ENCODE results near the gene CCNL2. TPM values are rescaled to one million over a fixed set of nuclear protein-coding genes. Genes with fewer than 3 reads are reported as not detected.

CCNL2 gene
- total RNA-seq, 1 experiment from 2014 or later = 196 TPM

GRCh38 chr1:1357871-1358432 lies 41.2 kb downstream of the CCNL2 start:
- DNase-seq = peak in 1 of 2 experiments; percentile 43
- Histone ChIP-seq H3K4me3 (peak overlapping the region; percentile 52), H3K27ac (peak overlapping the region; percentile 87; the same call in 1 of the 2 replicates), H3K27me3 (no peaks in the 10 kb centered on the region), H3K36me3 (no peaks in the 10 kb centered on the region), H3K4me1 (peaks cover 38% of the 10 kb centered on the region), H3K9me3 (replicated peaks) (no peaks in the 10 kb centered on the region)

DNA sequence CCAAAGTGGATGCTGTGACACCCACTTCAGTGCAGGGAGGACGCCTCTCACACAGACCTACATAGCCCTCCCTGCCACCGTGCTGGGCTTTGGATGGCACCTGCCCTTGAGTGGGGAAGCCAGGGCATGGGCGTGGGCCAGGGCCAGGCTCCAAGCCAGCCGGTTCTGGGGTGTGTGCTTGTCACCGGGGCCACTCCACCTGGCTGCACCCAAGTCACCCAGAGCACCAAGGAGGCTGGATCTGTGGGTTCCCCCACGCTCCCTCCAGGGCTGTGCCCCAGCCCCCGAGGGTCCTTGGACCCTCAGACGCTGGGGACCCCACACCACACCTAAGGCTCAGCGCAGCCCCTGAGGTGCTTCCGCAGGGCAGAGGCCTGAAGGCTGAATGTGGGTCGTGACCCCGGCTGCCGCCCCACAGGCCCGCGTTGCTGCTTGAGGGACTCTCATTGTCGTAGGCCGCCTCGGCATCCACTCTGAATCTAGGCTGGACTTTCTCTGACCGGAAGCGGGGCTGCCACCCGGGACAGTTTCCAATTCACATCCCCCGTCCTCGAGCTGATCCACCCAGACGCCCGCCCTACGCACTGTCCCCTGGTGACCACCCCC lies 42.2 kb downstream of the CCNL2 start:
- H3K36me3 ChIP-seq = no peaks in the 10 kb centered on the region
- no peaks in the 10 kb centered on the region for H3K9me3 ChIP-seq (replicated peaks)
- no peak for DNase-seq
- peaks cover 49% of the 10 kb centered on the region for H3K4me1 ChIP-seq
- H3K4me3 ChIP-seq = peak overlapping the region; percentile 52
- H3K27ac ChIP-seq = no peak overlapping the region
- H3K27me3 ChIP-seq = no peaks in the 10 kb centered on the region

- Histone ChIP-seq H3K27ac (no peak overlapping the region), H3K4me3 (no peak overlapping the region), H3K4me1 (peaks cover 54% of the 10 kb centered on the region), H3K9me3 (replicated peaks) (no peaks in the 10 kb centered on the region), H3K36me3 (no peaks in the 10 kb centered on the region), H3K27me3 (no peaks in the 10 kb centered on the region)
- DNase-seq = no peak
These were observed 42.9 kb downstream of the CCNL2 start for GRCh38 chr1:1356166-1356795.

GRCh38 chr1:1355416-1355815 lies 43.7 kb downstream of the CCNL2 start:
- Histone ChIP-seq H3K9me3 (replicated peaks) (no peaks in the 10 kb centered on the region), H3K4me1 (peaks cover 46% of the 10 kb centered on the region), H3K27ac (no peak overlapping the region), H3K27me3 (no peaks in the 10 kb centered on the region), H3K4me3 (no peak overlapping the region), H3K36me3 (no peaks in the 10 kb centered on the region)
- no peak for DNase-seq

- no peak overlapping the region for H3K27ac ChIP-seq
- no peaks in the 10 kb centered on the region for H3K36me3 ChIP-seq
- H3K27me3 ChIP-seq = no peaks in the 10 kb centered on the region
- H3K9me3 ChIP-seq (replicated peaks) = no peaks in the 10 kb centered on the region
- DNase-seq = no peak
- peaks cover 38% of the 10 kb centered on the region for H3K4me1 ChIP-seq
- H3K4me3 ChIP-seq = no peak overlapping the region
These were observed 44.6 kb downstream of the CCNL2 start for GRCh38 chr1:1354271-1355247.

DNA sequence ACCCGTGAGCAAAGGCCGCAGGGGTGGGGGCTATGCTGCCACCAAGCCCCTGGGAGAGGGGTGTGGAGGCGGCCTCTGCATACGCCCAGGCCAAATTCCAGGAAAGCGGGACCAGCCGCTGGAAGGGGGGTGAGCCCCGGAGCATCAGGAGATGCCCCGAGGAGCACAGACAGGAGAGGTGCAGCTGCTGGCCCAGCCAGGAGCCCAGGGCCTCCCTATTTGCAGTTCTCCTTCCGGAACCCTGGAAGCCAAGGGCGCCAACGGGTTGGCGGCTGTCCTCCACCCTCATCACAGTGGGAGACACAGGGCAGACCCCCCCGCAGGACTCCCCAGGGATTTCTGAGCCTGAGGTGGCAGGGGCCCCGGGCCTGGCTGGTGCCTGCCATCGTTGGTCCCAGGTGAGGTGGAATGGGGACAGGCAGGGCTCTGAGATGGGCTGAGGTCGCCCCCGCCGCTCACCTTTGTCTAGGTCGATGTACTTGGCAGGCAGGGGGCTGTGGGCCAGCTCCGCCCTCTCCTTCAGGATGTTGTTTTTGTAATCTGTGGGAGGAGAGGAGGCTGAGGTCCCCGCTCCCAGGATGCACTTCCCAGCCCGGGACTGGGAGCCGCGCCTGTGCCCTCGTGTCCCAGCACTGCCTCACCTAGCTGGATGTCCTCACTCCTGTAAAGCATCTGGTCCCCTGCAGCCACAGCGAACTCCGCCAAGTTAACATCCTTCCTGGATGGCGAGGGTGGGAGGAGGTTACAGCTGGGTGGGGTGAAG lies 45.6 kb downstream of the CCNL2 start:
- Histone ChIP-seq H3K27ac (no peak overlapping the region), H3K36me3 (no peaks in the 10 kb centered on the region), H3K4me1 (peaks cover 28% of the 10 kb centered on the region), H3K4me3 (no peak overlapping the region), H3K9me3 (replicated peaks) (no peaks in the 10 kb centered on the region), H3K27me3 (no peaks in the 10 kb centered on the region)
- no peak for DNase-seq

DNA sequence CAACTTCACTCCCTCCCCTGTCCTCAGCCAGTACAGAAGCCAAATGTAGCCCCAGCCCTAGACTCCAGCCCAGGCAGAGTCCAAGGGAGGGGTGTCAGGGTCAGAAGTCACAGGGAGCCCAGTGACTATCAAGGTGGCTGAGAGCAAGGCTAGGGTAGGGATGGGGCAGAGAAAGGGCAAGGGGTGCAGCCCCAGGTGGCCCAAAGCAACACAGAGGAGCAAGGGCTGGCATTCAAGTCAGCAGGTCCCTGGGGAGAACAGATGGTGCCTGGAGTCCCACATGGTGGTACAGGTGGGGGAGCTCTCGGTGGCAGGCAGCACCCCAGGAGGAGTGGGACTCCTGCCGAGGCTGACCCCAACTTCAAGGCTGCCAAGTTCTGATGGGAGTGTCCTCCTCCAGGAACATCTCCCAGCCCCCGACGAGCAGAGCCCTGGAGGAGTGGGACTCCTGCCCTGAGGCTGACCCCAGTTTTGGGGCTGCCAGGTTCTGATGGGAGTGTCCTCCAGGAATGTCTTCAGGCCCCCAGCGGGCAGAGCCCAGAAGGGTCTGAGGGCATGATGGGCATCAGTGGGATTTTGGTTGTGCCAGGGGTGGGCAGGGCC lies 46.2 kb downstream of the CCNL2 start:
- H3K27me3 ChIP-seq = no peaks in the 10 kb centered on the region
- no peak overlapping the region for H3K27ac ChIP-seq
- peaks cover 27% of the 10 kb centered on the region for H3K4me1 ChIP-seq
- H3K36me3 ChIP-seq = no peaks in the 10 kb centered on the region
- H3K9me3 ChIP-seq (replicated peaks) = no peaks in the 10 kb centered on the region
- DNase-seq = no peak
- H3K4me3 ChIP-seq = no peak overlapping the region

GRCh38 chr1:1351511-1352427 lies 47.4 kb downstream of the CCNL2 start:
- DNase-seq = peak in 1 of 2 experiments; percentile 54
- H3K27me3 ChIP-seq = no peaks in the 10 kb centered on the region
- H3K4me1 ChIP-seq = peaks cover 24% of the 10 kb centered on the region
- H3K9me3 ChIP-seq (replicated peaks) = no peaks in the 10 kb centered on the region
- no peak overlapping the region for H3K4me3 ChIP-seq
- no peaks in the 10 kb centered on the region for H3K36me3 ChIP-seq
- H3K27ac ChIP-seq = no peak overlapping the region

DNA sequence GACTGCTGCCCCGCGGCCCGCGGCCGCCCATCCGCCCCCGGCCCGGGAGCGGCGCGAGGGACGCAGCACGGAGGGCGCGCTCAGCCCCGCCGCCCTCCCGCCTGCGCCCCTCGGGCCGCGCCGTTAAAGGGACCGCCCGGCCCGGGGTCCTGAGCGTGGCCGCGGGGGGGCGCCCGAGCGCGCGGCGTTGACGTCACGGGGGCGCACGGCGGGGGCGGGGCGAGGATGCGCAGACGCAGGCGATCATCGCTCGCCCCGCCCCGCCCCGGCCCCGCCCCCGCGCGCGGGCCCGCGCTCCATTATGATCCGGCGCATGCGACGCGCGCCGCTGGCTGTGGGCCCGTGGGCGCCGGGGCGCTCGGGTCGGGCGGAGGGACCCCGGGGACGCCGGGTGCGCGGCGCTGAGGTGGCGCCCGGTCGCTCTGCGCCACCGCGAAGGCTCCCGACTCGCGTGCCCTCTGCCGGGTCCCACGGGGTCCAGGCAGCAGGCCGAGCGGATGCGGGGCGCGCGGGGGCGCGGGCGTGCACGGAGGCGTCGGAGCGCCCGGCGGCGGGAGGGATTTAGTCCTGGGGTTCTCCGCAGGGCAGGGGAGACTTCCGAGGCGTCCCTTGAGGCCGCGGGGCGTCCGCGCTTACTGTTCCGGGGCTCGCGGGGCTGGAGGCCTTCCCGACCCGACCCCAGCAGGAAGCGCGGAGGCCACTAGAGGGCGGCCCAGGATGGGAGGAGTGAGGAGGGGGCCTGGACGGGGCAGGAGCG lies 49.7 kb downstream of the CCNL2 start, which contains the start of gene DVL1:
Gene DVL1 (minus strand): TSS at position 163 of the 757 bp plus-strand sequence. CDS start 353 bp downstream, outside the sequence.
- Histone ChIP-seq H3K27me3 (no peaks in the 10 kb centered on the region), H3K27ac (peak within 1 kb of the TSS; percentile 42; the same call in 1 of the 2 replicates), H3K4me1 (peaks cover 24% of the 10 kb centered on the region), H3K36me3 (no peaks in the 10 kb centered on the region), H3K4me3 (peak within 1 kb of the TSS; percentile 93), H3K9me3 (replicated peaks) (no peaks in the 10 kb centered on the region)
- peak; percentile 81 to 82 for DNase-seq

GRCh38 chr1:1348420-1349255 lies 50.5 kb downstream of the CCNL2 start:
- Histone ChIP-seq H3K9me3 (replicated peaks) (no peaks in the 10 kb centered on the region), H3K36me3 (no peaks in the 10 kb centered on the region), H3K27ac (no peak overlapping the region), H3K4me1 (peaks cover 23% of the 10 kb centered on the region), H3K27me3 (no peaks in the 10 kb centered on the region), H3K4me3 (peak overlapping the region; percentile 78)
- DNase-seq = peak in 1 of 2 experiments; percentile 41

GRCh38 chr1:1347663-1348419 lies 51.3 kb downstream of the CCNL2 start:
- Histone ChIP-seq H3K4me3 (peak overlapping the region; percentile 78), H3K9me3 (replicated peaks) (no peaks in the 10 kb centered on the region), H3K36me3 (no peaks in the 10 kb centered on the region), H3K27me3 (no peaks in the 10 kb centered on the region), H3K4me1 (peaks cover 15% of the 10 kb centered on the region), H3K27ac (no peak overlapping the region)
- peak; percentile 58 to 71 for DNase-seq

Data from SJCRH30 (cell line).